ENCODE results near the gene TBCD. TPM values are rescaled to one million over a fixed set of nuclear protein-coding genes. Genes with fewer than 3 reads are reported as not detected.

TBCD gene
- total RNA-seq, 1 experiment from 2014 or later: 129 TPM

DNA sequence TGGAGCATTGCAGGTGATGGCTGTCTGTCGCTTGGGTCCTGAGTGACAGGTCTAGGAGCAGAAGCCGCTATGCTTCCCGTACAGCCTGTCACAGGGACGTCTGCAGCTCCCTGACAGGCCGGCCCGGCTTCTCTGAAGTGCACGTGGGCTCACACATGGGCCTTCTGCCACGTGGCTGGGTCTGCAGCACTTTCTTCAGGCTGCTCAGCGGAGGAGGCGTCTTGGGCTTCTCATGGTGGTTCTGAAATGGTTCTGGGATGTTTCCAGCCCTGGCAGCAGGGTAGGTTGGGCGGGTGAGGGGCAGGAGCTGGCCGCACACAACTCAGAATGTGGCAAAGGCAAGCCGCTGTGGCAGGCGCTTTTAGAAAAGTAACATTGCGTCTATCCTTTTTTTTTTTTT lies 168.3 kb downstream of the TBCD start:
- Histone ChIP-seq H3K27me3 (ENCODE audit: insufficient read depth, low read length) (no peaks in the 10 kb centered on the region), H4K5ac (ENCODE audit: insufficient read length, low read depth, low read length) (no peak overlapping the region), H3K9me3 (ENCODE audit: control insufficient read depth, low read depth, low read length) (no peaks in the 10 kb centered on the region), H2BK15ac (ENCODE audit: low read depth, low read length) (no peak overlapping the region), H3K79me1 (ENCODE audit: insufficient read depth, low read depth, low read length, poor library complexity, severe bottlenecking) (no peaks in the 10 kb centered on the region), H3K23ac (ENCODE audit: insufficient read length, low read depth, low read length) (no peak overlapping the region), H3K14ac (ENCODE audit: insufficient read depth, low read length) (no peak overlapping the region), H2AFZ (ENCODE audit: low read length) (no peak overlapping the region), H2BK20ac (ENCODE audit: low read depth, low read length, poor library complexity, severe bottlenecking) (no peak overlapping the region), H3K4me2 (ENCODE audit: insufficient read depth, insufficient read length, low read length) (no peak overlapping the region), H4K8ac (replicated peaks; ENCODE audit: insufficient read length, low read depth, low read length) (no peak overlapping the region), H2BK5ac (ENCODE audit: insufficient read length, low read length) (no peak overlapping the region), H4K91ac (ENCODE audit: insufficient read length, low read depth, low read length) (no peak overlapping the region), H3K79me2 (ENCODE audit: insufficient read depth, low read length) (no peaks in the 10 kb centered on the region), H3K4ac (ENCODE audit: low read depth, low read length) (no peak overlapping the region), H2BK12ac (ENCODE audit: insufficient read length, low read depth, low read length) (no peak overlapping the region), H3K27ac (ENCODE audit: insufficient read length, low read depth, low read length) (no peak overlapping the region), H2BK120ac (ENCODE audit: low read depth, low read length, poor library complexity, severe bottlenecking) (no peak overlapping the region), H3K18ac (ENCODE audit: insufficient read length, low read depth, low read length) (no peak overlapping the region), H3K9ac (ENCODE audit: extremely low read depth, insufficient read length, low read length) (no peak overlapping the region), H2AK5ac (ENCODE audit: insufficient read length, low read length) (no peak overlapping the region), H3K23me2 (ENCODE audit: insufficient read length, low read depth, low read length, poor library complexity, severe bottlenecking) (no peaks in the 10 kb centered on the region), H3K4me1 (ENCODE audit: insufficient read depth, low read length) (no peaks in the 10 kb centered on the region), H4K20me1 (ENCODE audit: control insufficient read depth, insufficient read depth, insufficient read length) (no peaks in the 10 kb centered on the region), H3K56ac (ENCODE audit: insufficient read length, low read depth, low read length) (no peak overlapping the region), H3T11ph (ENCODE audit: low read length) (no peak overlapping the region)
- DNase-seq: no peak
- TF ChIP-seq, protein P1, sequence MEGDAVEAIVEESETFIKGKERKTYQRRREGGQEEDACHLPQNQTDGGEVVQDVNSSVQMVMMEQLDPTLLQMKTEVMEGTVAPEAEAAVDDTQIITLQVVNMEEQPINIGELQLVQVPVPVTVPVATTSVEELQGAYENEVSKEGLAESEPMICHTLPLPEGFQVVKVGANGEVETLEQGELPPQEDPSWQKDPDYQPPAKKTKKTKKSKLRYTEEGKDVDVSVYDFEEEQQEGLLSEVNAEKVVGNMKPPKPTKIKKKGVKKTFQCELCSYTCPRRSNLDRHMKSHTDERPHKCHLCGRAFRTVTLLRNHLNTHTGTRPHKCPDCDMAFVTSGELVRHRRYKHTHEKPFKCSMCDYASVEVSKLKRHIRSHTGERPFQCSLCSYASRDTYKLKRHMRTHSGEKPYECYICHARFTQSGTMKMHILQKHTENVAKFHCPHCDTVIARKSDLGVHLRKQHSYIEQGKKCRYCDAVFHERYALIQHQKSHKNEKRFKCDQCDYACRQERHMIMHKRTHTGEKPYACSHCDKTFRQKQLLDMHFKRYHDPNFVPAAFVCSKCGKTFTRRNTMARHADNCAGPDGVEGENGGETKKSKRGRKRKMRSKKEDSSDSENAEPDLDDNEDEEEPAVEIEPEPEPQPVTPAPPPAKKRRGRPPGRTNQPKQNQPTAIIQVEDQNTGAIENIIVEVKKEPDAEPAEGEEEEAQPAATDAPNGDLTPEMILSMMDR (conservative IDR thresholded peaks at IDR 0.05): no peak
- H3K4me1 Mint-ChIP-seq: no peaks in the 10 kb centered on the region
- no CpG with 5 or more reads among the region's 15 CpGs for WGBS (ENCODE audit: extremely low coverage, insufficient read length, low lambda C conversion rate)
- H3K27ac Mint-ChIP-seq: peak overlapping the region in 1 of 3 experiments; percentile 87; a peak in 2 of 7 replicates
- H3K9me3 Mint-ChIP-seq: no peaks in the 10 kb centered on the region; a peak in 2 of 5 replicates
- no peaks in the 10 kb centered on the region for H3K27me3 Mint-ChIP-seq (ENCODE audit: low read depth)
- peaks cover 24 to 51% (median 41%) of the 10 kb centered on the region in 3 experiments for H3K36me3 Mint-ChIP-seq (ENCODE audit: insufficient read depth in 1 of 3, low read depth in 3 of 3)
- H3K4me3 Mint-ChIP-seq: no peak overlapping the region
